ENCODE results near the gene NME4. TPM values are rescaled to one million over a fixed set of nuclear protein-coding genes. Genes with fewer than 3 reads are reported as not detected.
A peak's percentile ranks its signal among the peaks of the same experiment; 100 is the strongest.

The NME4 gene
- total and polyA plus RNA-seq, 8 donors, result 11.0 to 68.6 (median 22.6) TPM

- peaks cover 0 to 4% (median 4%) of the 10 kb centered on the region in 3 donors for H3K4me1 ChIP-seq
- no peaks in the 10 kb centered on the region for H3K27me3 ChIP-seq
- intact Hi-C loops (cut with DNase I), result no loop called here
- no peak overlapping the region for H3K27ac ChIP-seq
- no peak for ATAC-seq
- H3K36me3 ChIP-seq, result no peaks in the 10 kb centered on the region
- WGBS, 2 donors, result 93 to 98% methylated on average over 7 of the region's 7 CpGs
- TF ChIP-seq CTCF (IDR thresholded peaks at IDR 0.05), result no peak
- DNase-seq, result peak in 1 of 6 donors; percentile 4
- H3K4me3 ChIP-seq, result no peak overlapping the region
- no peak for FAIRE-seq
- H3K9me3 ChIP-seq, result no peaks in the 10 kb centered on the region
Observed at GRCh38 chr16:392450-393030, 4.5 kb upstream of the NME4 start.

- Histone ChIP-seq H3K36me3 (no peaks in the 10 kb centered on the region), H3K4me1 (peaks cover 0 to 7% (median 2%) of the 10 kb centered on the region in 3 donors), H3K27ac (peak overlapping the region in 3 of 4 donors; percentile 28 to 37 (median 28)), H3K27me3 (no peaks in the 10 kb centered on the region), H3K9me3 (no peaks in the 10 kb centered on the region), H3K4me3 (peak overlapping the region in 1 of 4 donors; percentile 54)
- WGBS, 2 donors, result 37 to 43% methylated on average over 3 of the region's 3 CpGs
- intact Hi-C loops (cut with DNase I), result no loop called here
- ATAC-seq (no peak), FAIRE-seq (no peak), DNase-seq (no peak)
- no peak for TF ChIP-seq CTCF (IDR thresholded peaks at IDR 0.05)
Observed at GRCh38 chr16:396199-396598, 800 bp upstream of the NME4 start.

GRCh38 chr16:396605-397004 is 394 bp upstream of the NME4 start:
- TF ChIP-seq CTCF (IDR thresholded peaks at IDR 0.05), result no peak
- no peak for FAIRE-seq
- H3K27ac ChIP-seq, result peak overlapping the region in 3 of 4 donors; percentile 28 to 37 (median 28)

GRCh38 chr16:397736-398332 is 835 bp downstream of the NME4 start:
- TF ChIP-seq CTCF (IDR thresholded peaks at IDR 0.05), result peak; percentile 7 to 37 (median 26)
- H3K4me3 ChIP-seq, result peak overlapping the region in 1 of 4 donors; percentile 15
- no peak for FAIRE-seq

More at GRCh38 chr16:396605-397004, 394 bp upstream of the NME4 start:
- peak in 1 of 6 donors; percentile 39 for DNase-seq
- ATAC-seq, result no peak
- no peaks in the 10 kb centered on the region for H3K36me3 ChIP-seq
- no peaks in the 10 kb centered on the region for H3K27me3 ChIP-seq
- peaks cover 0 to 7% (median 2%) of the 10 kb centered on the region in 3 donors for H3K4me1 ChIP-seq
- peak overlapping the region in 2 of 4 donors; percentile 50 to 54 for H3K4me3 ChIP-seq
- intact Hi-C loops (cut with DNase I), result no loop called here
- 26 to 45% methylated on average over 22 of the region's 22 CpGs for WGBS, 2 donors
- H3K9me3 ChIP-seq, result no peaks in the 10 kb centered on the region

More at GRCh38 chr16:397736-398332, 835 bp downstream of the NME4 start:
- peak; percentile 17 to 52 (median 33) for ATAC-seq
- Histone ChIP-seq H3K4me1 (peaks cover 0 to 7% (median 2%) of the 10 kb centered on the region in 3 donors), H3K27me3 (no peaks in the 10 kb centered on the region), H3K36me3 (no peaks in the 10 kb centered on the region), H3K27ac (peak overlapping the region; percentile 17 to 63 (median 54)), H3K9me3 (no peaks in the 10 kb centered on the region)
- peak; percentile 72 to 93 (median 79) for DNase-seq
- WGBS, 2 donors, result 10 to 12% methylated on average over 21 to 29 of the region's 29 CpGs
- intact Hi-C loops (cut with DNase I), result no loop called here
